SH-SY5Y (cell line): ENCODE measurements around the gene KLF18.

Experiments used
- GATA2 ChIP-seq: IDR thresholded peaks from 2 replicates; pipeline ENCODE4 v1.6.1; 2011; ENCODE audit warnings: mild to moderate bottlenecking, low read depth, low read length
- GATA3 ChIP-seq: IDR thresholded peaks from 2 replicates; pipeline ENCODE4 v1.6.1; 2011; ENCODE audit warnings: low read depth, mild to moderate bottlenecking, low read length, moderate library complexity

The KLF18 gene

GRCh38 chr1:44103270-44104131 is 37.9 kb downstream of the KLF18 start:
- no peak for TF ChIP-seq GATA2
- TF ChIP-seq GATA3, result no peak

GRCh38 chr1:44101328-44101727 is 40.1 kb downstream of the KLF18 start:
- TF ChIP-seq GATA3 (no peak), GATA2 (no peak)

DNA sequence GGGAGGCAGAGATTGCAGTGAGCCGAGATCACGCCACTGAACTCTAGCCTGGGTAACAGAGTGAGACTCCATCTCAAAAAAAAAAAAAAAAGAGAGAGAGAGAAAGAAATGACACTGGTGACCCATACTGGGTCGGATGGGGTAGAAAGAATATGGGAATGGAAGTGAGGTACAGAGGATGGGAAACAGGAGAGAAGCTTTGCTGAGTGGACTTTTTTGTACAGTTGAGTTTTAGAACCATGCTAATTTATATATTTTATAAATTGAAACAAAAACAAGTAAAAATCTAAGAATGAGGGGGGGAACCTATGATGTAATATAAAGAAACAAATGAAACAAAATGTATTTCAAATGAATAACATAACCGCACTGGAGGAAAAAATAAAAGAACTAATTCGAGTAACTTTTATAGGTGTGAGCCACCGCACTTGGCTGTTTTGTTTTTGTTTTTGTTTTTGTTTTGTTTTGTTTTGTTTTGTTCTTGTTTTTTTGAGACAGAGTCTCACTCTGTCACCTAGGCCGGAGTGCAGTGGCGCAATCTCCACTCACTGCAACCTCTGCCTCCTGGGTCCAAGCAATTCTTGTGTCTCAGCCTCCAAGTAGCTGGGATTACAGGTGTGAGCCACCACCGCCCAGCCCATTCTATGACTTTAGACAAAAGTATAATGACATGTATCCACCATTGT is 41.1 kb downstream of the KLF18 start:
- no peak for TF ChIP-seq GATA3
- no peak for TF ChIP-seq GATA2

- no peak for TF ChIP-seq GATA2
- TF ChIP-seq GATA3, result no peak
Observed at GRCh38 chr1:44094047-44094446, 47.4 kb downstream of the KLF18 start.

GRCh38 chr1:44090429-44091252 is 50.8 kb downstream of the KLF18 start:
- no peak for TF ChIP-seq GATA3
- no peak for TF ChIP-seq GATA2

GRCh38 chr1:44089371-44090048 is 51.9 kb downstream of the KLF18 start:
- TF ChIP-seq GATA3, result no peak
- no peak for TF ChIP-seq GATA2
